ENCODE measurements around the gene STX12.
A peak's percentile ranks its signal among the peaks of the same experiment; 100 is the strongest.

STX12 gene

GRCh38 chr1:27858072-27858948, 85.3 kb downstream of the STX12 start (continued):
- TF ChIP-seq KLF17 (tag by site-specific recombination; IDR thresholded peaks at IDR 0.05) (no peak), SP2 (tag by site-specific recombination; IDR thresholded peaks at IDR 0.05) (no peak), ZFHX2 (tag by site-specific recombination; conservative IDR thresholded peaks at IDR 0.05) (no peak), ZNF292 (tag by site-specific recombination; IDR thresholded peaks at IDR 0.05; ENCODE audit: borderline replicate concordance, low read depth) (no peak), PRDM2 (tag by site-specific recombination; IDR thresholded peaks at IDR 0.05; ENCODE audit: borderline replicate concordance) (no peak), ZNF132 (tag by site-specific recombination; IDR thresholded peaks at IDR 0.05; ENCODE audit: borderline replicate concordance) (no peak), PRDM1 (tag by site-specific recombination; IDR thresholded peaks at IDR 0.05) (no peak), ZBTB8A (tag by site-specific recombination; IDR thresholded peaks at IDR 0.05) (peak; percentile 56), ZNF548 (tag by site-specific recombination; IDR thresholded peaks at IDR 0.05) (no peak), ZNF112 (tag by site-specific recombination; IDR thresholded peaks at IDR 0.05) (no peak), ZNF202 (tag by site-specific recombination; IDR thresholded peaks at IDR 0.05; ENCODE audit: borderline replicate concordance) (no peak), ZBTB7A (tag by site-specific recombination; IDR thresholded peaks at IDR 0.05; ENCODE audit: low read depth) (no peak), ZNF624 (tag by site-specific recombination; IDR thresholded peaks at IDR 0.05) (no peak), SALL2 (tag by site-specific recombination; IDR thresholded peaks at IDR 0.05; ENCODE audit: borderline replicate concordance) (no peak), ZNF274 (IDR thresholded peaks at IDR 0.05; ENCODE audit: low read length) (no peak), ZNF274 (tag by site-specific recombination; IDR thresholded peaks at IDR 0.05; ENCODE audit: borderline replicate concordance) (no peak), ZNF140 (tag by site-specific recombination; IDR thresholded peaks at IDR 0.05) (no peak), ZSCAN30 (tag by site-specific recombination; IDR thresholded peaks at IDR 0.05) (peak; percentile 64; the same call in 1 of the 2 replicates), ZNF335 (tag by site-specific recombination; conservative IDR thresholded peaks at IDR 0.05) (peak; percentile 44; the same call in 1 of the 2 replicates), GLI2 (tag by site-specific recombination; IDR thresholded peaks at IDR 0.05; ENCODE audit: borderline replicate concordance, low read depth) (no peak), HOXC10 (CRISPR knock-in tag; IDR thresholded peaks at IDR 0.05) (no peak), ZNF596 (tag by site-specific recombination; IDR thresholded peaks at IDR 0.05) (no peak), MZF1 (tag by site-specific recombination; IDR thresholded peaks at IDR 0.05; ENCODE audit: borderline replicate concordance) (peak; percentile 92; the same call in 1 of the 2 replicates), ZBTB48 (tag by site-specific recombination; IDR thresholded peaks at IDR 0.05) (no peak; the same call in 1 of the 2 replicates), ZNF513 (tag by site-specific recombination; IDR thresholded peaks at IDR 0.05) (no peak), ZNF660 (tag by site-specific recombination; IDR thresholded peaks at IDR 0.05) (no peak; the same call in 1 of the 2 replicates), ZSCAN5A (tag by site-specific recombination; IDR thresholded peaks at IDR 0.05) (no peak), INSM2 (tag by site-specific recombination; IDR thresholded peaks at IDR 0.05) (no peak), OSR2 (tag by site-specific recombination; IDR thresholded peaks at IDR 0.05) (no peak)

All from HEK293 (cell line).